K562 (cell line): ENCODE measurements around the gene DAPK1. TPM values are rescaled to one million over a fixed set of nuclear protein-coding genes. Genes with fewer than 3 reads are reported as not detected.

Experiments used
- ELF1 ChIP-seq: fragments of 200-800 bp; sonication (Bioruptor generic); IDR thresholded peaks from 2 replicates; pipeline ENCODE4 v1.6.1; 2016; ENCODE audit warnings: missing genetic modification characterization, missing compliant biosample characterization
- GATAD2B ChIP-seq: fragments of 450-650 bp; IDR thresholded peaks from 2 replicates; pipeline ENCODE4 v1.6.1; 2017; ENCODE audit warnings: mild to moderate bottlenecking, borderline replicate concordance
- JUN ChIP-seq, 2 experiments: sonication (generic) in 1 of 2; formaldehyde crosslinking in 1 of 2; IDR thresholded peaks; 2 replicates each; pipeline versions ENCODE4 v1.6.1 to v1.8.0; 2012 to 2022; ENCODE audit warnings: borderline replicate concordance in 2 of 2, mild to moderate bottlenecking in 2 of 2, improper control_type of control experiment in 1 of 2, low read depth in 1 of 2, low read length in 1 of 2, missing genetic modification reagents in 1 of 2
- KAT2B ChIP-seq: IDR thresholded peaks from one replicate; pipeline ENCODE4 v1.6.1; 2012; ENCODE audit warnings: low read depth, mild to moderate bottlenecking, control low read depth, inconsistent platforms, low read length, moderate library complexity
- RBM22 ChIP-seq: fragments of 200-400 bp; formaldehyde crosslinking; IDR thresholded peaks from 2 replicates; pipeline ENCODE4 v1.6.1; 2018; ENCODE audit warnings: low read length, low read depth; ENCODE audit not compliant: poor library complexity, severe bottlenecking
- SAP30 ChIP-seq: fragments of 200-600 bp; sonication (generic); IDR thresholded peaks from 2 replicates; pipeline ENCODE4 v1.6.1; 2012; ENCODE audit warnings: borderline replicate concordance, low read depth, mild to moderate bottlenecking, moderate library complexity, low read length, control low read depth, inconsistent platforms; ENCODE audit not compliant: insufficient read depth, poor library complexity, severe bottlenecking
- SMAD4 ChIP-seq: fragments of 250-450 bp; sonication (Bioruptor Pico); conservative IDR thresholded peaks from 2 replicates; pipeline ENCODE4 v1.8.0; 2021; ENCODE audit warnings: inconsistent platforms, mild to moderate bottlenecking, moderate library complexity
- ZNF253 ChIP-seq: fragments of 250-450 bp; sonication (Bioruptor Pico); conservative IDR thresholded peaks from 2 replicates; pipeline ENCODE4 v1.6.1; 2021; ENCODE audit warnings: mild to moderate bottlenecking
- ZNF57 ChIP-seq: fragments of 450-650 bp; formaldehyde crosslinking; IDR thresholded peaks from 2 replicates; pipeline ENCODE4 v1.4.0; 2020; ENCODE audit warnings: mild to moderate bottlenecking, moderate library complexity
- polyA plus RNA-seq, 8 experiments: library from polyadenylated mRNA; depleted of rRNA in 4 of 8; stranded (reverse) in 5 of 8; unstranded in 3 of 8; fragments of >200 nt; fragmentation: Nextera tagmentation in 2 of 8; fragmentation: Illumina TruSeq in 1 of 8; extraction: Ambion mirVana in 2 of 8; extraction: Trizol in 1 of 8; gene quantifications; 2 replicates each; pipeline versions ENCODE4 v1.2.1 to v1.2.3, GENCODE V29; 2011 to 2014; ENCODE audit warnings: inconsistent platforms in 1 of 8, missing spikeins in 1 of 8
- total RNA-seq, 7 experiments: library from RNA; depleted of rRNA in 6 of 7; stranded (reverse); fragments of >200 nt in 6 of 7; fragmentation: Illumina TruSeq in 2 of 7; extraction: Trizol in 2 of 7; gene quantifications; 2 replicates each; pipeline versions ENCODE4 v1.2.1 to v1.2.3, GENCODE V29; 2011 to 2021; ENCODE audit warnings: low replicate concordance in 1 of 7
- TF ChIP-seq, protein P1 (sequence below): fragments of 450-650 bp; IDR thresholded peaks from 2 replicates; pipeline ENCODE4 v1.6.1; 2016; ENCODE audit warnings: missing biosample characterization, missing genetic modification characterization
- TF ChIP-seq, protein P2 (sequence below): fragments of 250-450 bp; sonication (Bioruptor Pico); IDR thresholded peaks from 2 replicates; pipeline ENCODE4 v1.8.0; 2022; ENCODE audit warnings: inconsistent platforms
- TF ChIP-seq, protein P3 (sequence below): fragments of 250-450 bp; sonication (Bioruptor Pico); IDR thresholded peaks from 2 replicates; pipeline ENCODE4 v1.4.0; 2020; ENCODE audit warnings: mild to moderate bottlenecking, moderate library complexity
- TF ChIP-seq, protein P4 (sequence below): fragments of 450-650 bp; IDR thresholded peaks from 2 replicates; pipeline ENCODE4 v1.6.1; 2014; ENCODE audit warnings: low read depth, mild to moderate bottlenecking, moderate library complexity, borderline replicate concordance
- TF ChIP-seq, protein P5 (sequence below), 3 experiments: fragments of 200-800 bp in 1 of 3; fragments of 250-450 bp in 1 of 3; fragments of 450-650 bp in 1 of 3; sonication (Bioruptor Pico) in 1 of 3; sonication (Bioruptor generic) in 1 of 3; formaldehyde crosslinking in 1 of 3; IDR thresholded peaks; 2 replicates each; pipeline versions ENCODE4 v1.6.1 to v1.8.0; 2016 to 2022; ENCODE audit warnings: mild to moderate bottlenecking in 2 of 3, missing genetic modification characterization in 2 of 3, missing compliant biosample characterization in 1 of 3, moderate library complexity in 1 of 3

Gene DAPK1
- total and polyA plus RNA-seq, 9 of the 15 experiments (the other 6 are each of a cell fraction or from before 2014, with no cell fraction given): 1.7 to 26.4 (median 15.8) TPM

DNA sequence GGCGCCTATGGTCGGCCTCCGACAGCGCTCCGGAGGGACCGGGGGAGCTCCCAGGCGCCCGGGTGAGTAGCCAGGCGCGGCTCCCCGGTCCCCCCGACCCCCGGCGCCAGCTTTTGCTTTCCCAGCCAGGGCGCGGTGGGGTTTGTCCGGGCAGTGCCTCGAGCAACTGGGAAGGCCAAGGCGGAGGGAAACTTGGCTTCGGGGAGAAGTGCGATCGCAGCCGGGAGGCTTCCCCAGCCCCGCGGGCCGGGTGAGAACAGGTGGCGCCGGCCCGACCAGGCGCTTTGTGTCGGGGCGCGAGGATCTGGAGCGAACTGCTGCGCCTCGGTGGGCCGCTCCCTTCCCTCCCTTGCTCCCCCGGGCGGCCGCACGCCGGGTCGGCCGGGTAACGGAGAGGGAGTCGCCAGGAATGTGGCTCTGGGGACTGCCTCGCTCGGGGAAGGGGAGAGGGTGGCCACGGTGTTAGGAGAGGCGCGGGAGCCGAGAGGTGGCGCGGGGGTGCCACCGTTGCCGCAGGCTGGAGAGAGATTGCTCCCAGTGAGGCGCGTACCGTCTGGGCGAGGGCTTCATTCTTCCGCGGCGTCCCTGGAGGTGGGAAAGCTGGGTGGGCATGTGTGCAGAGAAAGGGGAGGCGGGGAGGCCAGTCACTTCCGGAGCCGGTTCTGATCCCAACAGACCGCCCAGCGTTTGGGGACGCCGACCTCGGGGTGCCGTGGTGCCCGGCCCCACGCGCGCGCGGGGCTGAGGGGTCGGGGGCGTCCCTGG is 561 bp downstream of the DAPK1 start (continued):
- TF ChIP-seq, protein P1, sequence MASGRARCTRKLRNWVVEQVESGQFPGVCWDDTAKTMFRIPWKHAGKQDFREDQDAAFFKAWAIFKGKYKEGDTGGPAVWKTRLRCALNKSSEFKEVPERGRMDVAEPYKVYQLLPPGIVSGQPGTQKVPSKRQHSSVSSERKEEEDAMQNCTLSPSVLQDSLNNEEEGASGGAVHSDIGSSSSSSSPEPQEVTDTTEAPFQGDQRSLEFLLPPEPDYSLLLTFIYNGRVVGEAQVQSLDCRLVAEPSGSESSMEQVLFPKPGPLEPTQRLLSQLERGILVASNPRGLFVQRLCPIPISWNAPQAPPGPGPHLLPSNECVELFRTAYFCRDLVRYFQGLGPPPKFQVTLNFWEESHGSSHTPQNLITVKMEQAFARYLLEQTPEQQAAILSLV: no peak
- TF ChIP-seq SAP30: no peak
- no peak for TF ChIP-seq JUN (IDR thresholded peaks at IDR 0.05; ENCODE audit: borderline replicate concordance, low read depth, low read length)
- TF ChIP-seq JUN (CRISPR knock-in tag; IDR thresholded peaks at IDR 0.05; ENCODE audit: borderline replicate concordance): no peak
- no peak for TF ChIP-seq RBM22
- TF ChIP-seq ZNF57 (CRISPR knock-in tag): no peak
- TF ChIP-seq, protein P2, sequence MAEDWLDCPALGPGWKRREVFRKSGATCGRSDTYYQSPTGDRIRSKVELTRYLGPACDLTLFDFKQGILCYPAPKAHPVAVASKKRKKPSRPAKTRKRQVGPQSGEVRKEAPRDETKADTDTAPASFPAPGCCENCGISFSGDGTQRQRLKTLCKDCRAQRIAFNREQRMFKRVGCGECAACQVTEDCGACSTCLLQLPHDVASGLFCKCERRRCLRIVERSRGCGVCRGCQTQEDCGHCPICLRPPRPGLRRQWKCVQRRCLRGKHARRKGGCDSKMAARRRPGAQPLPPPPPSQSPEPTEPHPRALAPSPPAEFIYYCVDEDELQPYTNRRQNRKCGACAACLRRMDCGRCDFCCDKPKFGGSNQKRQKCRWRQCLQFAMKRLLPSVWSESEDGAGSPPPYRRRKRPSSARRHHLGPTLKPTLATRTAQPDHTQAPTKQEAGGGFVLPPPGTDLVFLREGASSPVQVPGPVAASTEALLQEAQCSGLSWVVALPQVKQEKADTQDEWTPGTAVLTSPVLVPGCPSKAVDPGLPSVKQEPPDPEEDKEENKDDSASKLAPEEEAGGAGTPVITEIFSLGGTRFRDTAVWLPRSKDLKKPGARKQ (CRISPR knock-in tag): no peak
- TF ChIP-seq, protein P3, sequence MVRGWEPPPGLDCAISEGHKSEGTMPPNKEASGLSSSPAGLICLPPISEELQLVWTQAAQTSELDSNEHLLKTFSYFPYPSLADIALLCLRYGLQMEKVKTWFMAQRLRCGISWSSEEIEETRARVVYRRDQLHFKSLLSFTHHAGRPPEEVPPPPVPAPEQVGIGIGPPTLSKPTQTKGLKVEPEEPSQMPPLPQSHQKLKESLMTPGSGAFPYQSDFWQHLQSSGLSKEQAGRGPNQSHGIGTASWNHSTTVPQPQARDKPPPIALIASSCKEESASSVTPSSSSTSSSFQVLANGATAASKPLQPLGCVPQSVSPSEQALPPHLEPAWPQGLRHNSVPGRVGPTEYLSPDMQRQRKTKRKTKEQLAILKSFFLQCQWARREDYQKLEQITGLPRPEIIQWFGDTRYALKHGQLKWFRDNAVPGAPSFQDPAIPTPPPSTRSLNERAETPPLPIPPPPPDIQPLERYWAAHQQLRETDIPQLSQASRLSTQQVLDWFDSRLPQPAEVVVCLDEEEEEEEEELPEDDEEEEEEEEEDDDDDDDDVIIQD (CRISPR knock-in tag): no peak
- no peak for TF ChIP-seq ELF1
- TF ChIP-seq, protein P4, sequence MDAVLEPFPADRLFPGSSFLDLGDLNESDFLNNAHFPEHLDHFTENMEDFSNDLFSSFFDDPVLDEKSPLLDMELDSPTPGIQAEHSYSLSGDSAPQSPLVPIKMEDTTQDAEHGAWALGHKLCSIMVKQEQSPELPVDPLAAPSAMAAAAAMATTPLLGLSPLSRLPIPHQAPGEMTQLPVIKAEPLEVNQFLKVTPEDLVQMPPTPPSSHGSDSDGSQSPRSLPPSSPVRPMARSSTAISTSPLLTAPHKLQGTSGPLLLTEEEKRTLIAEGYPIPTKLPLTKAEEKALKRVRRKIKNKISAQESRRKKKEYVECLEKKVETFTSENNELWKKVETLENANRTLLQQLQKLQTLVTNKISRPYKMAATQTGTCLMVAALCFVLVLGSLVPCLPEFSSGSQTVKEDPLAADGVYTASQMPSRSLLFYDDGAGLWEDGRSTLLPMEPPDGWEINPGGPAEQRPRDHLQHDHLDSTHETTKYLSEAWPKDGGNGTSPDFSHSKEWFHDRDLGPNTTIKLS: no peak
- no peak for TF ChIP-seq ZNF253 (CRISPR knock-in tag)
- no peak for TF ChIP-seq SMAD4 (CRISPR knock-in tag)
- no peak for TF ChIP-seq GATAD2B
- TF ChIP-seq, protein P5, sequence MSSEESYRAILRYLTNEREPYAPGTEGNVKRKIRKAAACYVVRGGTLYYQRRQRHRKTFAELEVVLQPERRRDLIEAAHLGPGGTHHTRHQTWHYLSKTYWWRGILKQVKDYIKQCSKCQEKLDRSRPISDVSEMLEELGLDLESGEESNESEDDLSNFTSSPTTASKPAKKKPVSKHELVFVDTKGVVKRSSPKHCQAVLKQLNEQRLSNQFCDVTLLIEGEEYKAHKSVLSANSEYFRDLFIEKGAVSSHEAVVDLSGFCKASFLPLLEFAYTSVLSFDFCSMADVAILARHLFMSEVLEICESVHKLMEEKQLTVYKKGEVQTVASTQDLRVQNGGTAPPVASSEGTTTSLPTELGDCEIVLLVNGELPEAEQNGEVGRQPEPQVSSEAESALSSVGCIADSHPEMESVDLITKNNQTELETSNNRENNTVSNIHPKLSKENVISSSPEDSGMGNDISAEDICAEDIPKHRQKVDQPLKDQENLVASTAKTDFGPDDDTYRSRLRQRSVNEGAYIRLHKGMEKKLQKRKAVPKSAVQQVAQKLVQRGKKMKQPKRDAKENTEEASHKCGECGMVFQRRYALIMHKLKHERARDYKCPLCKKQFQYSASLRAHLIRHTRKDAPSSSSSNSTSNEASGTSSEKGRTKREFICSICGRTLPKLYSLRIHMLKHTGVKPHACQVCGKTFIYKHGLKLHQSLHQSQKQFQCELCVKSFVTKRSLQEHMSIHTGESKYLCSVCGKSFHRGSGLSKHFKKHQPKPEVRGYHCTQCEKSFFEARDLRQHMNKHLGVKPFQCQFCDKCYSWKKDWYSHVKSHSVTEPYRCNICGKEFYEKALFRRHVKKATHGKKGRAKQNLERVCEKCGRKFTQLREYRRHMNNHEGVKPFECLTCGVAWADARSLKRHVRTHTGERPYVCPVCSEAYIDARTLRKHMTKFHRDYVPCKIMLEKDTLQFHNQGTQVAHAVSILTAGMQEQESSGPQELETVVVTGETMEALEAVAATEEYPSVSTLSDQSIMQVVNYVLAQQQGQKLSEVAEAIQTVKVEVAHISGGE (CRISPR knock-in tag; IDR thresholded peaks at IDR 0.05): no peak
- no peak for TF ChIP-seq KAT2B
